Epithelial cell of esophagus (primary cell): Measurements from ENCODE around the gene COL2A1.

Experiments
- DNase-seq: peaks from one replicate; pipeline ENCODE4 v3.0.0; 2010; ENCODE audit warnings: low read depth
- H3K4me3 ChIP-seq: 2 replicates; pipeline ENCODE4 v1.5.1; 2011; ENCODE audit warnings: mild to moderate bottlenecking, low read length, control low read depth
- CTCF ChIP-seq: IDR thresholded peaks from 2 replicates; pipeline ENCODE4 v1.5.1; 2011; ENCODE audit warnings: low read depth, mild to moderate bottlenecking, low read length, control low read depth, inconsistent platforms; ENCODE audit not compliant: insufficient read depth; ENCODE audit errors: missing control alignments

COL2A1 gene

GRCh38 chr12:47980779-47981495 lies 23.3 kb downstream of the COL2A1 start:
- H3K4me3 ChIP-seq = no peak overlapping the region
- no peak for DNase-seq
- no peak for TF ChIP-seq CTCF

GRCh38 chr12:47980197-47980596 lies 24.1 kb downstream of the COL2A1 start:
- TF ChIP-seq CTCF = no peak
- DNase-seq = no peak
- no peak overlapping the region for H3K4me3 ChIP-seq

- H3K4me3 ChIP-seq = no peak overlapping the region
- no peak for DNase-seq
- no peak for TF ChIP-seq CTCF
Measured at GRCh38 chr12:47979686-47980085, 24.6 kb downstream of the COL2A1 start.

GRCh38 chr12:47979166-47979565 lies 25.1 kb downstream of the COL2A1 start:
- no peak for TF ChIP-seq CTCF
- DNase-seq = no peak
- no peak overlapping the region for H3K4me3 ChIP-seq

- DNase-seq = no peak
- no peak for TF ChIP-seq CTCF
- H3K4me3 ChIP-seq = no peak overlapping the region
Measured at GRCh38 chr12:47978598-47978873, 25.7 kb downstream of the COL2A1 start.

GRCh38 chr12:47977772-47978597 lies 26.3 kb downstream of the COL2A1 start:
- no peak for TF ChIP-seq CTCF
- no peak overlapping the region for H3K4me3 ChIP-seq
- no peak for DNase-seq
